Measurements from ENCODE around the gene MYCBPAP. TPM values are rescaled to one million over a fixed set of nuclear protein-coding genes. Genes with fewer than 3 reads are reported as not detected.
A peak's percentile ranks its signal among the peaks of the same experiment; 100 is the strongest.

The MYCBPAP gene
- total RNA-seq, 1 experiment from 2014 or later, result not detected

DNA sequence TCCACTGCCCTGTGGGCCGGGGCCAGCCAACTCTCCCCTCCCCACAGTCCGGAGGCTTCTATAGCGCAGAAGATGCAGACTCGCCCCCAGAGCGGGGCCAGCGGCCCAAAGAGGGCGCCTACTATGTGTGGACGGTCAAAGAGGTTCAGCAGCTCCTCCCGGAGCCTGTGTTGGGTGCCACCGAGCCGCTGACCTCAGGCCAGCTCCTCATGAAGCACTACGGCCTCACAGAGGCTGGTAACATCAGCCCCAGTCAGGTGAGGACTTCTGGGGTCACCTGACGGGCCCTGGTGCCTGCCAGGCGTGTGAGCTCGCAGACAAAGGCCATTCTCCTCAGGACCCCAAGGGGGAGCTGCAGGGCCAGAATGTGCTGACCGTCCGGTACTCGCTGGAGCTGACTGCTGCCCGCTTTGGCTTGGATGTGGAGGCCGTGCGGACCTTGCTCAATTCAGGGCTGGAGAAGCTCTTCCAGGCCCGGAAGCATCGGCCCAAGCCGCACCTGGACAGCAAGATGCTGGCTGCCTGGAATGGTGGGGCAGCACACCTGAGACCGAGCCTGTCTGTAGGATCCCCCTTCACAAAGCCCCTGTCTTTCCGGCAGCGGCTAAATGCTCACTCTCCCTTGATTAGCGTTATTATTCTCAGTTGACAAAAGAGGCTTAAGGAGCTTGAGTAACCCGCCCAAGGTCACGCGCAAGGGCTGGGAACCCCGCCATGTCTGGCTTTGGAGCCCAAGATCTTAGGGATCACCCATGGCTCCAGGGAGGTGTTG is 42.6 kb downstream of the MYCBPAP start:
- peak; percentile 95 for DNase-seq (ENCODE audit: low spot score)

DNA sequence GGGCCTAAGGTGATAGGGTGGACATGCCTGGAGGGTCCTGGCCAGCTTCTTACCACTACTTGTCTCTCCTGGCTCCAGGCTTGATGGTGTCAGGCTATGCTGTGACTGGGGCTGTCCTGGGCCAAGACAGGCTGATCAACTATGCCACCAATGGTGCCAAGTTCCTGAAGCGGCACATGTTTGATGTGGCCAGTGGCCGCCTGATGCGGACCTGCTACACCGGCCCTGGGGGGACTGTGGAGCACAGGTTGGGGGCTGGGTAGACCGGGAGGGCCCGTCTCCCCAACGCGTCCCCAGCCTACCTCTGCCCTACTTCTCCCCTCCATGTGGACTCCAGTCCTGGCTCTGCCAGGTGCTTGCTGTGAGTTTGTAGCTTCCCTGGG is 43.2 kb downstream of the MYCBPAP start:
- DNase-seq (ENCODE audit: low spot score), result no peak

DNA sequence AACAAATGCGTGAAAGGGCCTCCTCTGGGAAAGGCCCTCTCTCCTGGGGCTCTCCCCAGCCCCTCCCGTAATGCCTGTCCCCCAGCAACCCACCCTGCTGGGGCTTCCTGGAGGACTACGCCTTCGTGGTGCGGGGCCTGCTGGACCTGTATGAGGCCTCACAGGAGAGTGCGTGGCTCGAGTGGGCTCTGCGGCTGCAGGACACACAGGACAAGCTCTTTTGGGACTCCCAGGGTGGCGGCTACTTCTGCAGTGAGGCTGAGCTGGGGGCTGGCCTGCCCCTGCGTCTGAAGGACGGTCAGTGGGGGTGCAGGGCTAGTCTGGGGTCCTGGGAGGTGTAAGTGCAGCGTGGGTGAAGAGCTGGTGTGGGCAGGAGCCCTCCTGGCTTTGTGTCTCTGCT is 43.6 kb downstream of the MYCBPAP start:
- DNase-seq (ENCODE audit: low spot score), result no peak

DNA sequence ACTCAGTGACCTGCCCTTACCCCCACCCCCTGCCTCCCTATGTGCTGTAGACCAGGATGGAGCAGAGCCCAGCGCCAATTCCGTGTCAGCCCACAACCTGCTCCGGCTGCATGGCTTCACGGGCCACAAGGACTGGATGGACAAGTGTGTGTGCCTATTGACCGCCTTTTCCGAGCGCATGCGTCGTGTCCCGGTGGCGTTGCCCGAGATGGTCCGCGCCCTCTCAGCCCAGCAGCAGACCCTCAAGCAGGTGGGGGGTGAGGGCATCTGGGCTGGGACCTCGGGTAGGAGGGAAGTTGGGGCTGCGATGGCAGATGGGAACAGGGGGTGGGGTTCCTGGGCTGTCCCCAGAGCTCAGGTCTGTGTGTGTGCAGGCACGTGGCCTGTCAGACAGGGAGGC is 46.0 kb downstream of the MYCBPAP start:
- DNase-seq (ENCODE audit: low spot score), result no peak

DNA sequence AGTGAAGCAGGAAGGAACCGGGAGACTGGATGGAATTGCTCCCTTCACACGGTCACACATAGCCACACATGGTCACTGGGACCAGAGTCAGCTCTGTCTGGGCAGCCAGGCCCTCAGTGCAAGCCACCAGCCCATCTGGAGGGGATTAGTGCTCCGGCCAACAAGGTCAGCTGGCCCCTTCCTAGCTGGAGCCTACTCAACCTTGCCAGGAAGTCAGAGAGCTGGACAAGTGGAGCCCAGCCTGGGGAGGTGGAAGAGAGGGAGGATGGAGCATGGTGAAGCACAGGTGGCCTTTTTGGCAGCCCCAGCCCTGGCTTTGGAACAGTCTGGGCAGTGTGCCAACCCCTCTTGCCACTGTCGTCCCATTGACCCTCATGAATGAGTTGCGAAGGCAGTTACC is 48.6 kb downstream of the MYCBPAP start:
- no peak for DNase-seq (ENCODE audit: low spot score)

DNA sequence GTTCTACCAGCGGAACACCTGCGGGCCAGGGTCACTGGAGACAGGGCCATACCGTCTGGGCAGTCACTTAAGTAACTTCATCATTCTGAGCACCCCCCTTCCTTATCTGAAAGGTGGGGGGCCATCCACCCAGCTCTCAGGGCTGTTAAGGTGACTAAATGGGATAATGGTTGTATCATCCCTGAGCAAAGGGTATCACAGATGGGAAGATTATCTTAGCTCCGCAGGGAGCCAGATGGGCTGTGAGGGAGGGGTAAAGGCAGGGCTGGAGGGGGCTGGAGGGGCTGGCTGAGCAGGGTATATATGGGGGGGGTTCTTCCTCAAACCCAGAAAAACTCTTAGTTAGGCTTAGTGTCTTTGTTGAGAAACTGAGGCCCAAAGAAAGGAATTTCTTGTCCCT is 49.4 kb downstream of the MYCBPAP start:
- no peak for DNase-seq (ENCODE audit: low spot score)

DNA sequence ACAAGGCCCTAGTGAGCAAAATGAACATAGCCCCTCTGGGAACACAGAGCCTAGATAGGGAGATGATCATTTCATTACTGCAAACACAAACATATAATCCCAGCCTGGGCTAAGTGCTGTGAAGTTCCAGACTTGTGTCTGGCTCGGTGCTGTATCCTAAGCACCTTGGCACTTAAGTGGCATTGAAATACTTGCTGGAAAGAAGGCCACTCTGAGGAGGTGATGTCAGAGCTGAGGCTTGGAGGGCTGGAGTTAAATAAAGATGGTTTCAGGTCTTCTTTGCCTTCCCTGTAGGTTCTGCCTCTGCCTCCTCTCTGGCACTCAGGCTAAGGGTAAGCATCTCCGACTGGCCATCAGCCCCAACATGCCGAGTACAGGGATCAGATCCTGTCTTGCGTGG is 49.9 kb downstream of the MYCBPAP start:
- no peak for DNase-seq (ENCODE audit: low spot score)

DNA sequence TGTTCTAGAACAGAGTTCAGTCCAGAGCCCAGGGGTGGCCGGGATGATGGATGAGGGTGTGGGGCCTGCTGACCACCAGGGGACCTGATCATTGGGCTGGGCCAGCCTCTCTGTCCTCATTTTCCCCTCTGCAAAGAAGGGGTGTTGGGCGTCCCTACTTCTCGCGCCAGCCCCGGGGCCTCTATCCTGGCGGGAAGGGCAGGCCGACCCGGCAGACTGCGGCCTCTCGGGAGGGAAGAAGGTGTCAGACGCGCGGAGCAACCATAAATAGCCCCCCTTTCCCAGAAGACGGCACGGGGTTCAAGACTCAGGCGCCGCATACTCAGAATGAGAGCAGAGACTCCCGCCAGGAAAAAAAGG is 50.3 kb downstream of the MYCBPAP start:
- no peak for DNase-seq (ENCODE audit: low spot score)

DNA sequence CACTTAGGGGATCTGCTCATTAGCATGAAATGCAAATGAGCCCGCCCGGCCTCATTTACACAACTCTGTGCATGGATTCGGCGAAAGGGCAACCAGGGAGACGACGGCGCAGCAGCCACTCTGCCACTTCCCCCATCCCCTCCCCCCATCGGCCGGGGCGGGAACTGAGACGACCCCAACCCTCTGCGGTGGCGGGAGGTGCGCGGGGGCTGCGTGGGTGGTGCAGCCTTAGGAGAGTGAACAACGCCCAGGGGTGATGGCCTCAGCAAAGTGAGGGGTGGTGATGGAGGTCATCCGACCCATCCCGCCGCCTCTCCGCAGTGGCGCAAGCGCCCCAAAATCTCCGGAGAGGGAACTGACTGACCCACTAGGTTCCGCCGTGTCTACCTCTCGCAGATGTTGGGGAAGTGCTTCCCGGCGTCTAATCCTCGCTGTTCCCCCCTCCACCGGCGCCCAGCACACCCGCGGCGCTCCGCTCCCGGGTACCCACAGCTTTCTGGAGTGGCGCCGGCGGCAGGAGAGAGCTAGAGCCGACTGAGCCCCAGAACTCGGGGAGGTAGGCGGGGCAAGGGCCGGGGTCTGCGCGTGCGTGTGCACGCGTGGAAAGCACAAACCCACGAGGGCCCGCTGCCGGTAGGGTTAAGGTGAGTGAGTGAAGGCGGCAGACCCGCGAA is 50.8 kb downstream of the MYCBPAP start:
- DNase-seq (ENCODE audit: low spot score), result no peak

DNA sequence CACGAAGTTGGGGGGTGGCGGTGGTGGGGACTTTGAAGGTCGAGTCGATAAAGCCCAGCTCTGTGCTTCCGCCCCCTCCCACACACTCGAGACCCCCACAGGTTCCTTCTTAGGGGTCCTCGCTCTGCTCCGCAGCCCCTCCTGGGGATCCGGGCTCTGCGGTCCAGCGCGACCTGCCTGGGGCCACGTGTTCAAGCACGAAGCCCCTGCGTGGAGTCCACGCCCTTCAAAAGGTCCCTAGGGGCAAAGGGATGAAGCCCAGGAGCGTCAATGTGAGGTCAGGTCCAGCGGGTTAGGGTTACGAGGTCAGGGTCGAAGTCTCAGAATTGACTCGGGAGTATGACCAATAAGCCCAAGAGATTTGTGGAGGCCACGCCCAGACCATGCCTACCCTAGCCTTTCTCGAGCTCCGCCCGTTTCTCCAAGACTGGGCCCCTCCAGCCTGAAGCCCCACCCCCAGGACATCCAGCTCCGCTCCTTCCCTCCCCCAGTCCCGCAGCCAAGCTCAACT is 51.5 kb downstream of the MYCBPAP start:
- no peak for DNase-seq (ENCODE audit: low spot score)

DNA sequence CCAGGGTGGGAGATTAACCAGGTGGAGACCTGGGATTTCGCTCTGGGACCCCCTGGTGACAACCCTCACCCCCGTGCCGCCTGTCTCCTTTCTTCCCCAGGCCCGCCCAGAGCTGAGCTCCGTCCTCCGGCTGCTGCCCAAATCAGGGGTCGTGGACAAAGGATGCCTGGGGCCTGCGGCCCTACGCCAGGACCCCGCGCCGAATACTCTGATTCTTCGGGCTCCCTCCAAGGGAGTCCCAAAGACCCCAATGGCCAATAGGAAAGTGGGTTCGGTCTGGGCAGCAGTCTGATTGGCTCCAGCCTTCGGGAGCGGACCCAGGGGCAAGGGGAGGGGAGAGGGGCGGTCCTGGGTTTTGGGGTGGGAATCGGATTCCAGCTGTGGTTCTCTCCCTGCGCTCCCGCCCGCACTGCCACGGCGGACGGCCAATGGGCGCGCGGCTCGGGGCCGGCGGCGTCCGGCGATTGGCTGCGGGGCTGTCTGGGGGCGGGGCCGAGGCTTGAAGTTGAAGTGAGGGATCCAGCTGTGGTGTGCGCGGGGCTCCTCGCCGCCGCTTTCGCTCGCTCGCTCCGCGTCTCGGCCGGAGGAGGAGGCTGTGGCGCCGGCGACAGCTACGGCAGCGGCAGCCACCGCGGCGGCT is 52.1 kb downstream of the MYCBPAP start, which contains the start of gene CACNA1G:
CACNA1G (plus strand) TSS at position 531 of the 640 bp plus-strand sequence. CDS start 745 bp downstream, outside the sequence.
- peak; percentile 78 for DNase-seq (ENCODE audit: low spot score)

DNA sequence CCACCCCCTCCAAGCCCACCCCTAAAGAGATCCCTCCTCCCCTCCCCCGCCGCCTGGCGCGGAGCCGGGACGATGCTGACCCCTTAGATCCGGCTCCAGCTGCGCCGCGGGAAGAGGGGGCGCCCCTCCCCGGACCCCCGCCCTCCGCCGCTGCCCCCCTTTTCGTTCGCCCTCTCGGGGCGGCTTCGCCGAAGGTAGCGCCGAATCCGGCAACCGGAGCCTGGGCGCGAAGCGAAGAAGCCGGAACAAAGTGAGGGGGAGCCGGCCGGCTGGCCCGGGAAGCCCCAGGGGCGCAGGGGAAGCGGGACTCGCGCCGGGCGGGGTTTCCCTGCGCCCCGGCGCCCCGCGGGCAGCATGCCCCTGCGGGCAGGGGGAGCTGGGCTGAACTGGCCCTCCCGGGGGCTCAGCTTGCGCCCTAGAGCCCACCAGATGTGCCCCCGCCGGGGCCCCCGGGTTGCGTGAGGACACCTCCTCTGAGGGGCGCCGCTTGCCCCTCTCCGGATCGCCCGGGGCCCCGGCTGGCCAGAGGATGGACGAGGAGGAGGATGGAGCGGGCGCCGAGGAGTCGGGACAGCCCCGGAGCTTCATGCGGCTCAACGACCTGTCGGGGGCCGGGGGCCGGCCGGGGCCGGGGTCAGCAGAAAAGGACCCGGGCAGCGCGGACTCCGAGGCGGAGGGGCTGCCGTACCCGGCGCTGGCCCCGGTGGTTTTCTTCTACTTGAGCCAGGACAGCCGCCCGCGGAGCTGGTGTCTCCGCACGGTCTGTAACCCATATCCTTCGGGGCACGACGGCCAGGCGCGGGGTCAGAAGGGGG is 52.9 kb downstream of the MYCBPAP start:
- no peak for DNase-seq (ENCODE audit: low spot score)

DNA sequence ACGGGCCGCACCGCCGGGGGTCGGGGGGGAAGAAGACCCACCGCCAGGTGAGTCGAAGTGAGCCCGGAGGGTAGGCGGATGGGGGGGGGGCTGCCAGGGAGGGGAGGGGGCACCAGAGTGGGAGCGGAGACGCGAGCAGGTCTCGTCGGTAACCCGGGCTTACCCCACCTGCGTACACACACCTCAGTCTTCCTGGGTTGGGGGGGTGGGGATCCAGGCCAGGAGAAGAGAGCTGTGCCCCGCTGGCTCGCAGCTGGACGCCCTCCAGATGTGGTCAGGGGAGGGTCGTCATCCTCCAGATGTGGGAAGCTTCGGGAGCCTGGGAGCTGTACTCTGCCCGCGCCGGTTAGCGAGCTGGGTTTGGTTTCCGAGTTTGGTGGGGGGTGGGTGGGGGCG is 53.5 kb downstream of the MYCBPAP start:
- DNase-seq (ENCODE audit: low spot score), result no peak

DNA sequence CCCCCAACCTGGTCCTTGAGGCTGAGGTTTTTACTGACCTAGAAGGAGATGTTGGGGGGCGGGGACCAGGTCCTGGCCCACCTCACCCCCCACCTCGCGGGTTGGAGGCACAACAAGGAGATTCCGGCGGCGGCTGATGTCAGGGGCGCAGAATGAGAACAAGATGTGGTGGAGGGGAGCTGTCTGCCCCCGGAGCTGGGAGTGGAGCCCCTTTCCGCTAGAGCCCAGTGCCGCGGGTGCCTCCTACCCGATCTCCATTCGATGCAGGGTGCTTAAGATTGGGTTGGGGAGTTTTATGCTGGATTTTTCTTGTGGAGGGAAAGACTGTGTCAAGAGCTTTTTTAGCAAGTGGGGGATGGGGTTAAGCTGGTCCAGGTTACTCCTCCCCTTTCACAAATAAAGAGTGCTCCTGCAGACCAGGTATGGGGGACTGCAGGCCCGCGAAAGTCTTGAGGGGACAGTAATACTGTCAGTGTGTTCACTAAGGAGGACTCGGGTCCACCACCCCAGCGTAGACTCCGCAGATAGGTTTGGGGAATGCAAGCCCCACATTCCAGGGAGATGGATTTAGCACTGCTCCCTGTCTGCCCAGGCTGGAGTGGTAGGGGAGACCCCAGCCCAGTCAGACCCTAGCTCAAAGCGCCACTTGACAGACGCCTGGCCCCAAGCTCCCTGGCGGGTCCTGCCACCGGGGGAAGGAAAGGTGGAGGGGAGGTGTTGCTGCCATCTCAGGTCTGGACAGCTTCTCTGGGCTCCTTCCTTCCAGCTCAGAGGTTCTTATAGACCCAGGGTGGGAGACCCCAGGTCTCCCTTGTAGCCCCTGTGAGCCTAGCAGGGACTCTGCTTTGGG is 54.2 kb downstream of the MYCBPAP start:
- DNase-seq (ENCODE audit: low spot score), result no peak

DNA sequence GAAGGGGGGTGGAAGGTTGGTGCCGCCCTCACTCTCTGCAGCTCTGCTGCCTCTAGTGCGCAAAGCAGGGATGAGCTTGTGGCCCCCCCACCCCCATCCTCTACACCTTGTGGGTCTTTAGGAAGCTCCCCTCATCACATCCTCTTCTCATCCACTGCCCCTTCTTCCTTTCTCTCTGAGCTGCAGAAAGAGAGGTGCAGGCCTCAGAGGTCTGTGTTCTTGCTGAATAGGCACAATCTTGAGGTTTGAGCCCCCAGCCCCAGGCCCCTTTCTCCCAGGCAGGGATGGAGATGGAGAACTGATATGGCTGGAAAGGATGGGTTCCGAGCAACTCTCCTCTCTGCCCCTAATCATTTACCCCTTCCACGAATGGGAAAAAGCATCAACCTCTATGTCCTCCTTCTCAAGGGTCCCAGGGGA is 54.9 kb downstream of the MYCBPAP start:
- no peak for DNase-seq (ENCODE audit: low spot score)

DNA sequence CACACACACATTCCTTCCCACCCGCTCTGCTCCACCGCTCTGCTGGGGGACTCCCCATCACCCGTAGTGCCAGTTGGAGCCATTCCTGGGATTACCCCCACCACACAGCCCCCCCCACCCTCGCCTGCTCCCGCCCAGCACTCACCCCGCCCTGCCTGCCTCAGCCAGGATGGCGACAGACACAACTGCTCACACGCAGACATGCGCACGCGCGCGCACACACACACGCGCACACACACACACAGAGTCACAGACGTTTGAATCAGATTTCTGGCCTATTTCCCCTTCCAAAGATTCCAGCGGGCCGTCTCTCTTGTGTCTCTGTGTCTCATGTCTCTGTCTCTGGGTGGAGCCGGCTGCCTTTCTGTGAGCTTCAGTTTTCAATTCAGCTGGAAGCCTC is 56.7 kb downstream of the MYCBPAP start:
- DNase-seq (ENCODE audit: low spot score), result no peak

DNA sequence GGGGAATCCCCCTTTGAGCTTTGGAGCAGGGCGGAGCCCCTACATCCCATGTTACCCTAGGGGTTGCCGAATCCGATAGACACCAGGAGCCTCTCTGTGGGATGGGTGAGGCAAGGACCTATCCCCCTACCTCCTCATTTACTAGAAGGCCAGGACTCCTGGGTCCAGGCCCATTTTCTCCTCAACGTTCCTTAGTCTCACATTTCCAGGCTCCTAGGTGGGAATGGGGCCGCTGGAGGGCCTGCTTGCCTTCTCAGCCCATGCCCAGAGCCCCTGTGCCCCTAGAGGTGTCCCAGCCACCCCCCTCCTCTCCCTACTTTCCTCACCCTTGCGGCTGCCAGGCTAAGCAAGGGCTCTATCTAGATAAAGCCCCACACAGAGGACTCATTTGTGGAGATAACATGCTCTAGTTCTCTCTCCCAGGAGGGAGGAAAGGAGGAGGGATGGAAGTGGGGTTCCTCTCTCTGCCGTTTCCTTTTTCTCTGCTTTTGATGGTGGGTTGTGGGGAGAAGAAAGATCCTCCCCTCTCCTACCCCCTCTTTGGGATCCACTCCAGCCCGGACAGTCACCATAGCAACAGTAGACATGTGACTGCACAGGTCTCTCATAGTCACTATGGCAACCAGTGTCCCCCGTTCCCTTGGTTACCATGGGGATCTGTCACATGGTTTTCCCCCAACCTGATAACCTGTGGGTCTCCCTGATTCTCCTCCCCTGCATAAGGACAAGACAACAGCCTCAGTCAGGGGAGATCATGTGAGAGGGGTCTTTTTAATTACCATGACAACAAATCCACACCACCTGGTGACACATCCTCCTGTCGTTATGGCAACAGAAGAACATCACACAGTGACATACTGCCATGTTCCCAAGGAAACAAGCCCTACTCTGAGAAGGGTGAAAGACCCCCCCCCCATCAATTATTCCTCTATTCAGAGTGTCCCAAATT is 57.4 kb downstream of the MYCBPAP start:
- peak; percentile 39 for DNase-seq (ENCODE audit: low spot score)

DNA sequence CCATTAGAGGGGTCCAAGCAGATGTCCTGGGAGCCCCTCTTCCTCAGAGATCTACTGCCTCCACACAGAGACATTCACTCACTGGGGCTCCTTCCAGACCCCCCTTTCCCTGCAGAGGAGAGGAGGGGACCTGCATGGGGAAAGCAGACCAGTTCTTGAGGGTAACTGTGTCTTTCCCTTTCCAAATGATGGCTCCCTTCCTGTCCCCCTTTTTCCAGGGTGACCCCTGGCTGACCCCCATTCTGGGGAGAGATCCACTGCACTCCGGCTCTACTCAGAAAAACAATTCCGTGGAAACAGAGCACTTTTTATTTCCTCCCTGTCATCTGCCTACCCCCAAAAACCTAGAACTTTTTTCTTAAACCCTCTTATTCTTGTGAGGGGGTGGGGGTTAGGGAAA is 58.6 kb downstream of the MYCBPAP start:
- no peak for DNase-seq (ENCODE audit: low spot score)

DNA sequence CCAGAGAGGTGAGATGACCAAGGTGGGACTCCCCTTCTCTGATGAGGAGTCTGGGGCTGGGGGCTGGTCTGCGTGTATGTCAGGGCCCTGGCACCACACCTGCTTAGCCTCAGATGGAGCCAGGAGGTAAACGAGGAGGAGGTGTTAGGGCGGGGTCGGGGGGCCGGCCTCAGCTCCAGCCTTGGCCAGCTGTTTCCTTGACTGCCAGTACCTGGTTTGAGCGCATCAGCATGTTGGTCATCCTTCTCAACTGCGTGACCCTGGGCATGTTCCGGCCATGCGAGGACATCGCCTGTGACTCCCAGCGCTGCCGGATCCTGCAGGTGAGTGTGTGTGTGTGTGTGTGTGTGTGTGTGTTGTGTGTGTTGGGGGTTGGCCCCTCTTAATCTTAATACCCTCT is 60.4 kb downstream of the MYCBPAP start:
- no peak for DNase-seq (ENCODE audit: low spot score)

DNA sequence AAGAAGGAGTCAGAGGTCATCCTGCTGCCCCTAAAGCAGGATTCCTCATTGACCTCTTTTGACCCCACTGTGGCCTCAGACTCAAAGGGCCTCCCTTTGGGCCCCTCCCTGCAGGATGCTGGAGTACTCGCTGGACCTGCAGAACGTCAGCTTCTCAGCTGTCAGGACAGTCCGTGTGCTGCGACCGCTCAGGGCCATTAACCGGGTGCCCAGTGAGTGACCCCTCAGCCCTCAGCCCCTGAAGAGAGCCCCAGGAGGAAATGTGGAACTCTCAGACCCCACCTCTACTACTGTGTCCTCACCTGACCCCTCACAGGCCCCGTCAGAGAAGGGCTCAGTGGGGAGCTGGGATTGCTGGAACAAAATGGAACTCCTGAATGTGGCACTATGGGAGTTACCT is 61.4 kb downstream of the MYCBPAP start:
- no peak for DNase-seq (ENCODE audit: low spot score)

Measured in HT-29 (cell line).